ELF-1 (cell line): Measurements from ENCODE around the gene HS3ST5.
"Not testable (repeated sequence)": the region's sequence is repeated elsewhere in the genome, so short reads cannot be mapped to it uniquely, and the experiment has no call there.

ENCODE experiments used
- DNase-seq: peaks from one replicate; pipeline ENCODE4 v3.0.0-alpha.2; 2016; ENCODE audit warnings: low read depth, low spot score

The HS3ST5 gene

DNA sequence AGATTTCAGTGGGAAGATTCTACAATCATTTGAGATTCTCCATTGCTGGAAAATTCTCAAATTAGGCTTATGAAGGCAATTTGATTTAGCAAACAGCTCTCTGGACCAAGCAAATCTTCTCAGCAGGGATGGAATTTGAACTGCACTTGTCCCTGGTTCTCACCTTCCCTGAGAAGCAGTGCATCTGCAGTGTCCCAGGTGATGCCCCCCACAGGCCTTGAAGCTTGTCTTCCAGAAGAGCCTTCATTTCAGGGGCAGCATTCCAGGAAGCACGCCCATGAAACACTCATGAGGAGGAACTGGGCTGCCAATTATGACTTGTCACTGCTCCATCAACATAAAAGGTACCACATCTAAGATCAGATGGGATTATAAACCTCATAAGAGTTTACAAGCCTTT, 289.0 kb downstream of the HS3ST5 start:
- DNase-seq: no peak

DNA sequence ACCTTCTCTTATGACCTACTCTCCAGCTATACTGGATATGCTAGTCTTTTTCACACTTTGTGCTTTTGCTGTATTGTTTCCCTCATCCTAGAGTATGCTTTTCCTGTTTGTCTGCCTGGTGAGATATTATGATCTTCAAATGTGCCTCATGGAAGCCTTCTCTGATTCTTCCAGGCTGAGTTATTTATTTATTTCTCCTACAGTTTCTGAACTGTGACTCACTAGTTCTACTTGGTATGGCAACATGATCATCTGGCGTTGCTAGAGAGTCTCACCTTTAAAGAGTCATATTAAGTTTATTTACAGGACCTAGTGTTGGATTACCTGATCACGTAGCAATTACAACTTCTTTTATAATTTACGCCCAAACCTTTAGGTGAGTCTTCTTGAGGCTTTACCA, 290.7 kb downstream of the HS3ST5 start:
- DNase-seq: no peak

DNA sequence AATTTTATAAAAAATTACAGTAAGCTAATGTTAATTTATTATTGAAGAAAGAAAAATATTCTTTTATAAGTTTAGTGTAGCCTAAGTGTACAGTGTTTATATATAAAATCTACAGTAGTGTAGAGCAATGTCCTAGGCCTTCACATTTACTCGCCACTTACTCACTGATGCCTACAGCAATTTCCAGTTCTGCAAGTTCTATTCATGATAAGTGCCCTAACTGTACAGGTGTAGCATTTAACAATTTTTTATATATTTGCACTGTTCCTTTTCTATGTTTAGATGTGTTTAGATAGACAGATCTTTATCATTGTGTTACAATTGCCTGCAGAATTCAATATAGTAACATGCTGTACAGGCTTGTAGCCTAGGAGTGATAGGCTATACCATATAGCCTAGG, 291.8 kb downstream of the HS3ST5 start:
- no peak for DNase-seq

DNA sequence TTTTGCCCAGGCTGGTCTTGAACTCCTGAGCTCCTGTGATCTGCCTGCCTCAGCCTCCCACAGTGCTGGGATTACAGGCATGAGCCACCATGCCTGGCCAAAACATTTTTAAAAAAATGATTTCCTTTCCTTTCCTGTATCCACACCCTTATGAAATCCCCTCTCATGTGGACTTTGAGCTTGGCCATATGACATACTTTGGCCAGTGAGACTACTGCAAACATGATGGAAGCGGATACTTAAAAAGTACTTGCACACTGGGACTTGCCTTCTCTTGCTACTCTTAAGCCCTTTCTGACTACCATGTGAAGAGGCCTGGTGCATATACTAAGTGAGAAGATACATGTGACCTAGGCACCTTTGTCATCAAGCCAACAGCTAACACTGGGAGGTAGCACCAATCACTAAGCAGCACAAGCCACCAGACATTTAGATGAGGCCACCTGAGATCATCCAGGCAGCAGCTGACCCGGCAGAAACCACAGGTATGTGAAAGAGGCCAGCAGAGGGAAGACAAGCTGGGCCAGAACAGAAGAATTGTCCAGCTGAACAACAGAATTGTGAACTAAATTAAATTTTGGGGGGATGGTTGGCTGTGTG, 293.4 kb downstream of the HS3ST5 start:
- DNase-seq: no peak

DNA sequence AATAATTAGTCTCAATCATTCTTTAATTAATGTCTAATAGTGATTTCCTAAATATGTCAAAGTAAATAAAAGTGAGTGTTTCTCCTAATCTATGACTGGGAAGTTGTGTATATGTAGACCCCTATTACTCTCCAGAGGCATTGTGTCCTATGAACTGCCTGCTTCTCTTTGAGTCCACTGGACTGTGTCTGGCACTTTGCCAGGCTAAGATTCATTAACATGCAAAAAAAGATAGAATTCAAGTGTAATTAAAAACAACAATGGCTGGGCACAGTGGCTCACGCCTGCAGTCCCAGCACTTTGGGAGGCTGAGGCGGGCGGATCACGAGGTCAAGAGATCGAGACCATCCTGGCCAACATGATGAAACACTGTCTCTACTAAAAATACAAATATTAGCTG, 298.3 kb downstream of the HS3ST5 start:
- DNase-seq: not testable (repeated sequence)

DNA sequence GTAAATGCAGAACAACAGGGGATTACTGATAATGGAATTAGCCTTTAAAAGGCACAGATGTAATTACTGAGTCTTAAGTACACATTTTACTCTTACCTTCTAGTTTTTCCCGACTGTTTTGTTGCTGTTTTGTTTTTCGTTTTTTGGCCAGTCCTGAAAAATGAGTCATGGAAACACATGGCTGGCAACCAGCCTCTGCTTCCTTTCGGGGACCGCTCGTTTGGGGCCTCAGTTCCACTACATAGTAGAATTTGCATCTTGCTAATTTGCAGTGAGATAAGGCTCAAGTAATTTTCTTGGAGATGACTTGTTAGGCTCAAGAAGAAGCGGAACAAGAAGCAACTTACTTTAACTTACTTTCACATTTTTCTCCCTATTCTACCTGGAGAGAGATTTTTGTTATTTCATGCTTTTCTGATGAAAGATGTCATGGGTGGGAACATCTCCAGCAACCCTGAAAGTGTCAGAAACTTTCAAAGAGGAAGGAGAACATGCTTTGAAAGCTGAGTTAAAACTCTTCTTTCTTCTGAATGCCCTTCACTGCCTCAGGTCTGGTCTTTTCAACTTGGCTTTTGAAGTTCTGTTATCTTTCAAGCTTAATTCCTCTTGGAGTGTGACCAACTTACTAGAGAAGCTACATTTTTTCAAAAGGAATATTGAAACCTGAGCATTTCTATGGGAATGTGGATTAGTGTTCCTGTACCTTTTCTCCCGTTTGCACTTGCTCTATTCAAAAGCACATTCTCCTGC, 300.4 kb downstream of the HS3ST5 start:
- no peak for DNase-seq

DNA sequence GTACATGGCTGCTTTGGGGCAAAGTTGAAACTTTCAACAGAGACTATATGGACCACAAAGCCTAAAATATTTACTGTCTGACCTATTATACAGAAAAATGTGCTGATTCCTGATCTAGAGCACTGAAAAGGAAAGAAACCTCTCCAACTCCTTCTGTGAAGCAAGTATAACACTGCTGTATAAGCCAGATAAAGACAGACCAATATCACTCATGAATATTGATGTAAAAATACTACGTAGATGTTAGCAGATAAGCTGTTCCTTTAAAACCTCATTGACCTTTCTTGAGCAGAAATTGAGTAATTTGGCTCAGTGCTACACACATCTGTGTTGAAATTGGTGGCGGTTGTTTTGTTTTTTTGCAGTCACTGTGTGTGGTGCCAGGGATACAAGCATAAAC, 302.0 kb downstream of the HS3ST5 start:
- no peak for DNase-seq

DNA sequence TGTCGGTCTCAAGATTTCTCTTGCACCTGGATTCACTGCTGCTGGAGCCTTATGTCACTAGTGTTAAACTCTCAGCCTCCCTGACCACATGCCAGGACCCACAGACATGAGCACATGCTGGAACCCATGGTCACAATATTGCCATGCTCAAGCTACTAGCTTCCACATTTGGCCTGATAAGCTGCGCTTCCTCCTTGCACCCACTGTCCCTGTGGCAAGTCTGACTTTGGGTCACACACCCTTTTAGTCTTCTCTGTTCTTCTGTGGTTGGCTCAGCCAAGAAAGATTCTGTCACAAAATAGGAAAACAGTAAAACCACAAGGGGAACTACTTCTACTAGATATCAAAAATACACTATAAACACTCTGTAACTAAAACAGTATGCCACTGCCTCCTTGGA, 303.0 kb downstream of the HS3ST5 start:
- no peak for DNase-seq

DNA sequence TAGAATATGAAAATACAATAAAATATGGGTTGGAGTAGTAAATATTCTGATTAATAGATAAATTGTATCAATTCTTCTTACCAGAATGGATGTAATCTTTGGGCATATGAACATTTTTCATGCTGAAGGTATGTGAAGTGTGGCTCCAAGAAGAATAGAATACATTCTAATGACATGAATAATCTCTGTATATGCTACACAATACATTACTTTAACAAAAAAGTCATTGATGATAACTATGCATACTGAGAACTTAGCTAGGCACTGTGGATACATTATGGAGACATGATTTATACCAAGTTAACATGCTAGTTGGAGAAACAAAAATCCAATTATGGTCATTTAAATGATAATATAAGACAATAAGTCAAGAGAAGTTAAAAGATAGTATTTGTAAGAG, 309.2 kb downstream of the HS3ST5 start:
- DNase-seq: no peak

DNA sequence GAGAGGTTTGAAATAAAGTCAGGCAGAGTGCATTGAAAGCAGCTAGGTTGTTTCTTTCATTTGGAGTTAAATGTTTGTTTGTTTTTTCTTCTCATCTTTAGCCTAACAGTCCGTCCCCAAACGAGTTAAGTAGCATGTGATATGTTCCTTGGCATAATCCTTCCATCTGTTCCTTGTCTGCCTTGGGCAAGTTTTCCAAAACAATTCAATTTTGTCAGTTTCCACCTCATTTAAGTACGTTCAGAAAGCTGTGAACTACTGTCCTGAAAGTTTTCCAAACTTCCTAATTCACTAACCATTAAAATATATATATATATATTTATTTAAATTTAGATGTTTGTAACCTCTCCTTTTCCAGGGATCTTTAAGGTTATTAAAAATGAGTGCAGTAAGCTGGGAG, 310.1 kb downstream of the HS3ST5 start:
- DNase-seq: no peak

DNA sequence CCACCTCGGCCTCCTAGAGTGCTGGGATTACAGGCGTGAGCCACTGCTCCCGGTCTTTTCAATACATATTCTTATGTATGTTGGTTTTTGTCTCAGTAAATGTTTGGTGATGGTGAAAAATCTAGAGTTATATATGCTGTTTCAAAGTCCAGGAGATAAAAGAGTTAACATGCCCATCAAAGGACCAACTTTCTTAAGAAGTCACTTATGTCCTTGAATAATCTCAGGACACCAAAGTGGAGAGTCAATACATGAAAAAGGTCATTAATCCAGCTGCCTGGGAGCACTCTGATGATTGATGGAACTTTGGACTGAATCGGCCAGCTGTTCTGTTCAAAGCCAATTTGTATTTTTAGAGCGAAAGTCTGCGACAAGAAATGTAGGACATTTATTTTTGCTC, 312.1 kb downstream of the HS3ST5 start:
- no peak for DNase-seq

DNA sequence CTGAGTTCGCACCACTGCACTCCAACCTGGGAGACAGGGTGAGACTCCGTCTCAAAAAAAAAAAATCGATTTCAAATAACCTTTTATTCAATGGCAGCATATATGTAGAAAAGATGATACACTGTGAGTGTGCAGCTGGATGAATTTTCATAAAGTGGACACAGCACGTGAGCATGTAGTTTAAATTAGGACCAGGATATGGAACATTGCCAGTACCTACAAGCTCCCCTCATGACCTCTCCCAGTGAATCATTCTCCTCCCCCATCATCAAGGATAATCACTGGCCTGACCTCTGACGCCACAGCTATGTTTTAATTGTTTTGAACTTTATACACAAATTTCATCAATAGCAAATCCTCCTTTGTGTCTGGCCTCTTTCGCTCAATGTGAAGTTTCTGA, 318.1 kb downstream of the HS3ST5 start:
- DNase-seq: no peak

DNA sequence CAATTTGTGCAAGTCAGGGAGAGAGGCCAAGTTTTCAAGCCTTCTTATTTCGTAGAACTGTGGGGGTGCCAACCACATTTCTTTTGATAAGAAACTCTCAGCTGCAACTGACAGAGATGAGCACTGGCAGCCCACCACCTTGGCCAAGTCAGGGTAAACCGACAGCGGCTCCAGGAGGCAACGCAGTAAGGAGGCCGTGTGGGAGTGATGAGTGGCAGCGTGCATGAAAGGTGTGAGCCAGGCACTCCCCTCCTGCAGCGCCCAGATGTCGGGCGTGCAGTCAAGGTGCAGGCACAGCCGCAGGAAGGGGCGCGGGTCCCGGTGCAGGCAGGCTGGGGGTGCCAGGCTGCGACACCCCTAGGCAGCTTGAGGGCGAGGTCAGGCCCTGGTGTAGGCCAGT, 322.6 kb downstream of the HS3ST5 start:
- DNase-seq: no peak

DNA sequence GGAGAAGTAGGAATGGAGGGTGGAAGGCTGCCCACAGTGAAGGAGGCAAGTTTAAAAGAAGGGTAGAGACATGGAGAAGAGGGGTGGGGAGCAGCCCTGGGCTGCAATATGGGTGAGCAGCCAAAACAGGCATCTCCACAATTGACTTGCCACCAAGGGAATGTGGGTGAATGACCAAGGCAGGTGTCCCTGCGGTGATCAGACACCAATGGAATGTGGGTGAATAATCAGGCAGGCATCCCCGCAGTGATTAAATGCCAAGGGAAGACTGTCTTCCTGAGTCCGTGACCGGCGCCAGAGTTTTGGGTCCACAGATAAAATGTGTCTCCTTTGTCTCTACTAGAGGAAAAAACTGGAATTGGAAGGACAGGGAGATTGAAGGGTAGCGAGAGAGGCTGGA, 325.7 kb downstream of the HS3ST5 start:
- DNase-seq: not testable (repeated sequence)

DNA sequence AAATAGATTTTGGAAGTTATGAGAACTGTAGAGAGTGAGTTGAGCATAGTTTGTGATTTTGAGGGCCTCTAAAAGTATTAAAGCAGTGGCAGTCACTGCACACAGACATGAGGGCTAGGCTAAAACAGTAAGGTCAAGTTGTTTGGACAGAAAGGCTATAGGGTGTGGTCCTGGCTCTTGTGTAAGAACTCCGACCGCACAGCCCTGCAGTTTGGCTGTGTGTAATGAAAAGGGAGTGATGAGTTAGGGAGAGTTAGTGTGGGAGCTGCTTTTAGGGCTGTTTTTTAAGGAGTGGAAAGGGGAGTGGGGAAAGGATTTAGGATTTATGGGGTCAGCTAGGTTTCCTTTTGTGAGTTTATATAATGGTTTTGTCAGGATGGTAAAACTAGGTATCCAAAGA, 328.7 kb downstream of the HS3ST5 start:
- not testable (repeated sequence) for DNase-seq

DNA sequence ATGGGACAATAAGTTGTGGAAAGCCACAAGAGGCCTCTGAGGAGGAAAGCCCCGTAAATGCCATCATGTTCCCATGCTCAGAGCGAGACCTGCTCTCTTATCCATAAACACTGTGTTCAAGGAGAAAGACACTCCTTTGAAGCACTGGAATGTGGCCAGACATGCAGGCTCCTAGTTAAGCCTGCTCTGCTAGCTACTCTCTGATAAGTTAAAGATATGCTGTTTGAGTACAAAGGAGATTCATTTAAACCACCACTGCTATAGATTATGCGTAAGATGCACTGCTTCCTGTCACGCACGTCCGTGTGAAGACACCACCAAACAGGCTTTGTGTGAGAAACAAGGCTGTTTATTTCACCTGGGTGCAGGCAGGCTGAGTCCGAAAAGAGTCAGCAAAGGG, 331.3 kb downstream of the HS3ST5 start:
- DNase-seq: peak; percentile 83

DNA sequence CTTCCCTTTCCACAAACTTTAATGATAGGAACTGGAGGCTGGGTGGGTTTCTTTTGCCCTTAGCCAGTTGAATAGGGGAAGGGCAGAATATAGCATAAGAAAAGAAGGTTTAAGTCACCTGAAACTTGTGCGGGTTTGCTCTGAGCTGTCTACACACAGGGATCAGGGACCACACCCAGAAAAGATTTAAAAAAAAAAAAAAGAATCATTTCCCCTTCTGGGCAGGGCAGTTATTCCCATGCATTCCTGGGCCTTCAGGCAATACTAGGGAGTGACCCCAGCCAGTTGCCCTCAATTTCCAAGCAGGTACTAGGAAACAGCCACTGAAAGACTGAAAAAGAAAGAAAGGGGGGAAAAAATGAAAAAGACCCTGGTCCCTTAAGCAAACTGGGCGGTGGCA, 332.3 kb downstream of the HS3ST5 start:
- peak; percentile 41 for DNase-seq

DNA sequence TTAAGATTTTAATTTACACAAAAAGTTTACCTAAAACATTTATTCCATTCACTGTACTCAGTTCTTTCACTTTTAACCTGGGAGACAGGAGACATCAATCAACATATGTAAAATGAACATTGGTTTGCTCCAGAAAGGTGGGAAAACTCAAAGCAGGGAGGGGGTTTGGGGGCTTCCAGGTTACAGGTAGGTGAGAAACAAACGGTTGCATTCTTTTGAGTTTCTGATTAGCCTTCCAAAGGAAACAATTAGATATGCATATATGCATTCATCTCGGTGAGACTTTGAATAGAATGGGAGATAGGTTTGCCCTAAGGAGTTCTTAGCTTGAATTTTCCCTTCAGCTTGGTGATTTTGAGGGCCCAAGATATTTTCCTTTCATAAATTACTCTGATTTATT, 333.6 kb downstream of the HS3ST5 start:
- peak; percentile 18 for DNase-seq

DNA sequence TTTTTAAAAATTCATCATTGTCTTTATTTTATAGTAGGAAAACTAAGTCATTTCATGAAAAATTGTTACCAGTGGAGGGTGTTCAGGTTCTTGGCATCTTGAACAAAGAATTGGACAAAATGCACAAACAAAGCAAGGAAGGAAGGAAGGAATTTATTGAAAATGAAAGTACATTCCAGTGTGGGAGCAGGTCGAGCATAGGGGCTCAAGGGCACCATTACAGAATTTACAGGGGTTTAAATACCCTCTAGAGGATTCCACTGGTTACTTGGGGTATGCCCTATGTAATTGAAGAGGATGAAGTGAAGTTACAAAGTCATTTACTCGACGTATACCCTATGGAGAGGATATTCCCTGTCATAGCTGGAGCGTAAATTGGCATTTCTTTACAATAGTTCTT, 334.5 kb downstream of the HS3ST5 start:
- DNase-seq: no peak

DNA sequence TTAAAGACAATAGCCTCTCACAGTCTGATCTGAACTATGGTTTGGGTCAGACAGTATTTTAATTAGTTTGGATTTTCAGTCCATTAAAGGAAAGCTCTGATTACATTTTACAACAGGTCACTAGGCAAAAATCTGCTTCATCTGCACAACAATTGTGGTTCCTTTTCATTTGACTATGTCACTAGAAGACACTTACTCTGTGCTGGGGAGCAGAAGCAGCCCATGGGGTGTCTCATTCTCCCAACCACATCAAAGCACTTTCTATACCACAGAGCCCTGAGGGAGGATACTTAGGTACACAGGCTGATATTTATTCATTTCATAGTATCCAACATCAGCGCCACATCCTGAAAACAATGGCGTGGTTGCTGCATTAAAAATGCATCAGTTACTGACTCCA, 335.3 kb downstream of the HS3ST5 start:
- DNase-seq: peak; percentile 47
